Measurements from ENCODE around the gene CPLANE1.
"Not testable (repeated sequence)": the region's sequence is repeated elsewhere in the genome, so short reads cannot be mapped to it uniquely, and the experiment has no call there.

CPLANE1 gene

GRCh38 chr5:37090781-37091180 is 158.4 kb downstream of the CPLANE1 start:
- DNase-seq (ENCODE audit: low read depth in 1 of 2, low spot score in 1 of 2), result no peak
- TF ChIP-seq JUND (IDR thresholded peaks at IDR 0.05; ENCODE audit: low read depth), result no peak
- in situ Hi-C loops (cut with HindIII; ENCODE audit: low pct_unique_long_range_greater_than_20kb, low sequenced_read_pairs), result no loop called here

GRCh38 chr5:37090123-37090726 is 159.0 kb downstream of the CPLANE1 start:
- no peak for DNase-seq (ENCODE audit: low read depth in 1 of 2, low spot score in 1 of 2)
- in situ Hi-C loops (cut with HindIII; ENCODE audit: low pct_unique_long_range_greater_than_20kb, low sequenced_read_pairs), result no loop called here
- no peak for TF ChIP-seq JUND (IDR thresholded peaks at IDR 0.05; ENCODE audit: low read depth)

DNA sequence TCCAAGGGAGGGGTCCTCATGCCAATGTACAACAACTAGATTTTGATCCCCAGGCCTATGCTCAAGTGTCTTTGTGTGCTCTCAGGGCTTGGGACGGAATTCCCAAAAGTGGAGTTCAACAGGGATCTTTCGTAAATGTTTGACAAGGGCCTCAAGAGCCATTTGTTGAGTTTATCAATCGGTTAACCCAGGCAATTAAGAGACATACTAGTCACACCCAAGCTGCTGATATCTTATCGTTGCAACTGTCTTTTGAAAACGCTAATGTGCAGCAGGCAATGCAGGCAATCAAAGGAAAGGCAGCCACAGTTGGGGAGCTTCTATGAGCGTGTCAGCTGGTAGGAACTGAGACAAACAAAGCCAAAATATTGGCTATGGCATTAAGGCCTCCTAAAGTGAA is 161.2 kb downstream of the CPLANE1 start:
- no peak for DNase-seq (ENCODE audit: low read depth in 1 of 2, low spot score in 1 of 2)
- in situ Hi-C loops (cut with HindIII; ENCODE audit: low pct_unique_long_range_greater_than_20kb, low sequenced_read_pairs), result no loop called here
- TF ChIP-seq JUND (IDR thresholded peaks at IDR 0.05; ENCODE audit: low read depth), result no peak

DNA sequence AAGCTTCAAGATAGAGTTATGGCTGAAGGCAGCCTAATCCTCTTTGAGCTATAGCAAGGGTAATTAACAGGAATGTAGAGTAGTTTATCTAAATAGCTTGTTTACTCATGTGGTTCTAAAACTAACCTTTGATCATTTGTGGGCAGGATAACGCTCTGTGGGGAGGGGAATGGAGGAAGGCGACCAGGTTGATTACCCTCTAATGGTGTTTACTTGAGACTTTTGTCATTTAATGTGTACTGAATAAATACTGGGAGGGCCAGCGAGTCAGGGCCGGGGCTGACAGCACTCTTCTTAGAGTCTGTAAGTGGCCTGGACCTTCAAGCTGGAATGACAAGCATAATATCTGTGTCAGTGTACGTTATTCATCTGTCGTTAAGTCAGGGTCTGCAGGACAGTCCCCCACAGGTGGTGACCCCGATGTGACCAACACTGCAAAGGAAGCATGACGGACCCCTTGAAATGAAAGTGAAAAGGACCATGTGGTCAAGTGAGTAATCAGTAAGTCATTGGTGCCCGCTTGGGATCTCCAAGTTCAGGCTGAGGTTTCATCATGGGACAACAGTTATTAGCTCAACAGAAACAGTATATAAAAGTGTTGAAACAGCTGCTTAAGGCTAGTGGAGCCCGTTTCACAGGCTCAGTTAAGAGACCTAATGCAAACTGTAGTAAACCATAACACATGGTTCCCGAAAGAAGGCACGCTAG is 162.6 kb downstream of the CPLANE1 start:
- no peak for DNase-seq (ENCODE audit: low read depth in 1 of 2, low spot score in 1 of 2)
- no peak for TF ChIP-seq JUND (IDR thresholded peaks at IDR 0.05; ENCODE audit: low read depth)
- in situ Hi-C loops (cut with HindIII; ENCODE audit: low pct_unique_long_range_greater_than_20kb, low sequenced_read_pairs), result no loop called here

DNA sequence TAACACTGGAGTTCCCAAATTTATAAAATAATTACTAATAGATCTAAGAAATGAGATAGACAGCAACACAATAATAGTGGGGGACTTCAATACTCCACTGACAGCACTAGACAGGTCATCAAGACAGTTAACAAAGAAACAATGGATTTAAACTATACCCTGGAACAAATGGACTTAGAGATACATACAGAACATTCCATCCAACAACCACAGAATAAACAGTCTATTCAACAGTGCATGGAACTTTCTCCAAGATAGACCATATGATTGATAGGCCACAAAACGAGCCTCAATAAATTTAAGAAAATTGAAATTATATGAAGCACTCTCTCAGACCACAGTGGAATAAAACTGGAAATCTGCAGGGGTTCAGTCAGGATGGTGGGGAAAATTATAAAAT is 163.2 kb downstream of the CPLANE1 start:
- in situ Hi-C loops (cut with HindIII; ENCODE audit: low pct_unique_long_range_greater_than_20kb, low sequenced_read_pairs); DNase-seq (ENCODE audit: low read depth in 1 of 2, low spot score in 1 of 2): not testable (repeated sequence)

GRCh38 chr5:37082977-37083376 is 166.2 kb downstream of the CPLANE1 start:
- DNase-seq (ENCODE audit: low read depth in 1 of 2, low spot score in 1 of 2); in situ Hi-C loops (cut with HindIII; ENCODE audit: low pct_unique_long_range_greater_than_20kb, low sequenced_read_pairs): not testable (repeated sequence)

DNA sequence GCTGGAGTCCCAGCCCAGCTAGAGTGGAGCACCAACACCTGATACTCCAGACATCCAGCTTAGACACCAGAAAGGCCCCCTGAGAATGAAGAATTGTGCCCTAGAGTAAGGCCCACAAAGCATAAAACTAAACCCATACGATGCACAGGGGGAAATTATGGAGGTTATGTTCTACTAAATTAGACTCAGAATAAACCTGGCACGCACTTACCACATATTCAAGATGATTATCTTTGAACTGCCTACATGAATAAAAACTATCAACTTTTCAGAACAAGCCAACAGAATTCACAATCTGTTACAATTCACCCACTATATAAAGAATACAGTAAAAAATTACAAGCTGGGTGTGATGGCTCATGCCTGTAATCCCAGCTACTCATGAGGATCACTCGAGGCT is 168.5 kb downstream of the CPLANE1 start:
- in situ Hi-C loops (cut with HindIII; ENCODE audit: low pct_unique_long_range_greater_than_20kb, low sequenced_read_pairs), result no loop called here
- no peak for DNase-seq (ENCODE audit: low read depth in 1 of 2, low spot score in 1 of 2)
- TF ChIP-seq JUND (IDR thresholded peaks at IDR 0.05; ENCODE audit: low read depth), result no peak

DNA sequence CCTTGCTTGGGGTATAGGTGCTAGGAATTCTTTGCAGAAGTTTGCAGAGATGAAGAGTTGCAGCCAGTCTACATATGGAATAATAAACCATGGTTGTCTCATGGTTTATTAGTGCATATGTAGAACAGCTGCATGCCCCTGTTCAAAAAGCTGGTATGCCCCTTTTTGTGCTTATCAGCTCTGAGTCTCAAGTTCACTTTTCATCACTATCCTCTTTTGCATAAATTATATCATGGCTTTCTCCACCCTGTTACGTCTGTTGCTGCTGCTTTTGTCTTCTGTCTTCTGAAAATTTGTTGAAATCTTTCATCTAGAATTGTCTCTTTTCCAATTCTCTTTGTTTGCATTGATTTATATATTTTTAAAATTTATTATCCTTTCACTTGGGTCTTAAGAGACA is 172.0 kb downstream of the CPLANE1 start:
- no peak for DNase-seq (ENCODE audit: low read depth in 1 of 2, low spot score in 1 of 2)
- in situ Hi-C loops (cut with HindIII; ENCODE audit: low pct_unique_long_range_greater_than_20kb, low sequenced_read_pairs), result no loop called here
- no peak for TF ChIP-seq JUND (IDR thresholded peaks at IDR 0.05; ENCODE audit: low read depth)

- no peak for DNase-seq (ENCODE audit: low read depth in 1 of 2, low spot score in 1 of 2)
- in situ Hi-C loops (cut with HindIII; ENCODE audit: low pct_unique_long_range_greater_than_20kb, low sequenced_read_pairs), result no loop called here
- no peak for TF ChIP-seq JUND (IDR thresholded peaks at IDR 0.05; ENCODE audit: low read depth)
These were observed 173.7 kb downstream of the CPLANE1 start for GRCh38 chr5:37075399-37075950.

DNA sequence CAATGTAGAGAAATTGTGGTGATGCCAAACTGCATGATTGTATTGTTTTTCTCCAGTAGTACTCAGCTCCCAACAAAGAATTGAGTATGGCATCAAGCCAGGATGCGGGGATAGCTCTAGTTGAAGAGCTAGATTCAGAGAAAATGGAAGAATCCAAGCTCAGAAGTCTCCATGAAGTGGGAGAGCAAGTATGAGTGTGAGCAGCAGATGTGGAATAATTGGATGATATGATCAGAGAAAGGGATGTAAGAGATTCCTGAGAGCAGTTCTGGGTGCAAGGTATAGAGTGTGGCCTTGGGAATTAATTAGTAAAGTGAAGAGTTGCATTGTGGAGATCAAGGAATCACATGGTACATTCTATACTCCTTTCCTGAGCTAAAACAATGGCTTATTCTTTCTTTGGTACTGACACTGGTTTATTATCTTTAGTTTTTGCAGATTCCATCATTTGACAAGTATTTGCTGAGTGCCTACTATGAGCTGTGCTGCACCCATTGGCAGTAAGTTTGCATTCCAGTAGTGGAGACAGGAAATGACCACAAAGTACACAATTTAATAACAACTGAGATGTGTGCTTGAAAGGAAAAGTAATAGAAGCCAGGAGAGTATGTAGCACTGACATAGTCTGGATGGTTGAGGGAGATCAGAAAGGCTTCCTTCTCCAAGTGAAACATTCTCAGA is 177.1 kb downstream of the CPLANE1 start:
- peak in 1 of 2 experiments; percentile 14 for DNase-seq (ENCODE audit: low read depth in 1 of 2, low spot score in 1 of 2)
- in situ Hi-C loops (cut with HindIII; ENCODE audit: low pct_unique_long_range_greater_than_20kb, low sequenced_read_pairs), result no loop called here
- no peak for TF ChIP-seq JUND (IDR thresholded peaks at IDR 0.05; ENCODE audit: low read depth)

GRCh38 chr5:37071487-37071886 is 177.7 kb downstream of the CPLANE1 start:
- no peak for TF ChIP-seq JUND (IDR thresholded peaks at IDR 0.05; ENCODE audit: low read depth)
- in situ Hi-C loops (cut with HindIII; ENCODE audit: low pct_unique_long_range_greater_than_20kb, low sequenced_read_pairs), result no loop called here
- no peak for DNase-seq (ENCODE audit: low read depth in 1 of 2, low spot score in 1 of 2)

DNA sequence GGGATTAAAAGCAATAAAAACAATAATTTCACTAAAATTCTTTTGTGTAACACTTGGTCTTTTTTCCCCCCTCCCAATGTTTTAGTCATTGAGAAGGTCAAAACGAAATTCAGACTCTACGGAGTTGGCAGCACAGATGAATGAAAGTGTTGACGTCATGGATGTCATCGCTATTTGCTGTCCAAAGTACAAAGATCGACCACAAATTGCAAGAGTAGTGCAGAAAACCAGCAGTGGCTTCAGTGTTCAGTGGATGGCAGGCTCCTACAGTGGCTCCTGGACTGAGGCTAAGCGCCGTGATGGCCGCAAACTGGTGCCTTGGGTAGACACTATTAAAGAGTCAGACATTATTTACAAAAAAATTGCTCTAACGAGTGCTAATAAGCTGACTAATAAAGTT is 184.7 kb downstream of the CPLANE1 start:
- no peak for TF ChIP-seq JUND (IDR thresholded peaks at IDR 0.05; ENCODE audit: low read depth)

GRCh38 chr5:37063739-37064138 is 185.4 kb downstream of the CPLANE1 start:
- no peak for TF ChIP-seq JUND (IDR thresholded peaks at IDR 0.05; ENCODE audit: low read depth)
- no peak for DNase-seq (ENCODE audit: low read depth in 1 of 2, low spot score in 1 of 2)
- in situ Hi-C loops (cut with HindIII; ENCODE audit: low pct_unique_long_range_greater_than_20kb, low sequenced_read_pairs), result no loop called here

More for the DNA sequence above, 184.7 kb downstream of the CPLANE1 start:
- no peak for DNase-seq (ENCODE audit: low read depth in 1 of 2, low spot score in 1 of 2)
- in situ Hi-C loops (cut with HindIII; ENCODE audit: low pct_unique_long_range_greater_than_20kb, low sequenced_read_pairs), result no loop called here

All from T47D (cell line).